Renal cortex interstitium (tissue), 15 donors: ENCODE results near the gene ARHGAP8. TPM values are rescaled to one million over a fixed set of nuclear protein-coding genes. Genes with fewer than 3 reads are reported as not detected.

Source experiments
- DNase-seq, 11 donors: peaks; one replicate each; pipeline ENCODE4 v3.0.0-alpha.2; 2013; ENCODE audit warnings: low read depth in 9 of 11, low spot score in 4 of 11; ENCODE audit errors: extremely low read depth in 1 of 11
- long read RNA-seq, 16 experiments: transcript quantifications; one replicate each; lab custom pipeline, GENCODE V29; 2026
- polyA plus RNA-seq, 3 donors: library from polyadenylated mRNA; unstranded; fragments of 120-200 nt; gene quantifications; one replicate each; pipeline ENCODE4 v1.2.1, GENCODE V29; 2013; ENCODE audit not compliant: insufficient read length in 3 of 3

ARHGAP8 gene
- polyA plus RNA-seq = 10 to 100 TPM; 27.4 to 57.7 (median 30.0) TPM
- long read RNA-seq, donor 1, partial matches to known transcripts = 0 of 2 reads
- long read RNA-seq, donor 1, other reads (novel, unspliced or antisense) = 0 of 2 reads
- long read RNA-seq, donor 2, partial matches to known transcripts = 0 of 2 reads
- long read RNA-seq, donor 2, other reads (novel, unspliced or antisense) = 0 of 2 reads
- long read RNA-seq, donor 3, partial matches to known transcripts = 0 of 5 reads
- long read RNA-seq, donor 3, other reads (novel, unspliced or antisense) = 0 of 5 reads
- long read RNA-seq, donor 4, transcript ARHGAP8-209 (2 exons, 363 nt) = major isoform, 9 of 30 reads
- long read RNA-seq, donor 4, partial matches to known transcripts = 19 of 30 reads
- long read RNA-seq, donor 4, other reads (novel, unspliced or antisense) = 0 of 30 reads
- long read RNA-seq, donor 5, transcript ARHGAP8-209 (2 exons, 363 nt) = major isoform, 11 of 31 reads
- long read RNA-seq, donor 5, partial matches to known transcripts = 7 of 31 reads
- long read RNA-seq, donor 5, other reads (novel, unspliced or antisense) = 0 of 31 reads
- long read RNA-seq, donor 6, transcript ARHGAP8-209 (2 exons, 363 nt) = major isoform, 10 of 13 reads
- long read RNA-seq, donor 6, partial matches to known transcripts = 0 of 13 reads
- long read RNA-seq, donor 6, other reads (novel, unspliced or antisense) = 0 of 13 reads
- long read RNA-seq, donor 7, partial matches to known transcripts = 0 of 3 reads
- long read RNA-seq, donor 7, other reads (novel, unspliced or antisense) = 0 of 3 reads
- long read RNA-seq, donor 8, transcript ARHGAP8-209 (2 exons, 363 nt) = major isoform, 8 of 10 reads
- long read RNA-seq, donor 8, partial matches to known transcripts = 0 of 10 reads
- long read RNA-seq, donor 8, other reads (novel, unspliced or antisense) = 0 of 10 reads
- long read RNA-seq, donor 9, partial matches to known transcripts = 0 of 5 reads
- long read RNA-seq, donor 9, other reads (novel, unspliced or antisense) = 0 of 5 reads
- long read RNA-seq, donor 10, partial matches to known transcripts = 0 of 4 reads
- long read RNA-seq, donor 10, other reads (novel, unspliced or antisense) = 0 of 4 reads
- long read RNA-seq, donor 11, partial matches to known transcripts = 0 of 2 reads
- long read RNA-seq, donor 11, other reads (novel, unspliced or antisense) = 0 of 2 reads
- long read RNA-seq, donor 12, partial matches to known transcripts = 0 of 4 reads
- long read RNA-seq, donor 12, other reads (novel, unspliced or antisense) = 0 of 4 reads
- long read RNA-seq, donor 13, partial matches to known transcripts = 0 of 6 reads
- long read RNA-seq, donor 13, other reads (novel, unspliced or antisense) = 0 of 6 reads
- long read RNA-seq, donor 14, partial matches to known transcripts = 0 of 2 reads
- long read RNA-seq, donor 14, other reads (novel, unspliced or antisense) = 0 of 2 reads
- long read RNA-seq, donor 15, partial matches to known transcripts = 0 of 1 reads
- long read RNA-seq, donor 15, other reads (novel, unspliced or antisense) = 0 of 1 reads
- long read RNA-seq, donor 16, transcript ARHGAP8-208 (10 exons, 2,905 nt) = minor isoform, 6 of 48 reads
- long read RNA-seq, donor 16, transcript ARHGAP8-209 (2 exons, 363 nt) = major isoform, 16 of 48 reads
- long read RNA-seq, donor 16, transcript ARHGAP8-202 (12 exons, 1,584 nt) = minor isoform, 9 of 48 reads
- long read RNA-seq, donor 16, partial matches to known transcripts = 13 of 48 reads
- long read RNA-seq, donor 16, other reads (novel, unspliced or antisense) = 0 of 48 reads

DNA sequence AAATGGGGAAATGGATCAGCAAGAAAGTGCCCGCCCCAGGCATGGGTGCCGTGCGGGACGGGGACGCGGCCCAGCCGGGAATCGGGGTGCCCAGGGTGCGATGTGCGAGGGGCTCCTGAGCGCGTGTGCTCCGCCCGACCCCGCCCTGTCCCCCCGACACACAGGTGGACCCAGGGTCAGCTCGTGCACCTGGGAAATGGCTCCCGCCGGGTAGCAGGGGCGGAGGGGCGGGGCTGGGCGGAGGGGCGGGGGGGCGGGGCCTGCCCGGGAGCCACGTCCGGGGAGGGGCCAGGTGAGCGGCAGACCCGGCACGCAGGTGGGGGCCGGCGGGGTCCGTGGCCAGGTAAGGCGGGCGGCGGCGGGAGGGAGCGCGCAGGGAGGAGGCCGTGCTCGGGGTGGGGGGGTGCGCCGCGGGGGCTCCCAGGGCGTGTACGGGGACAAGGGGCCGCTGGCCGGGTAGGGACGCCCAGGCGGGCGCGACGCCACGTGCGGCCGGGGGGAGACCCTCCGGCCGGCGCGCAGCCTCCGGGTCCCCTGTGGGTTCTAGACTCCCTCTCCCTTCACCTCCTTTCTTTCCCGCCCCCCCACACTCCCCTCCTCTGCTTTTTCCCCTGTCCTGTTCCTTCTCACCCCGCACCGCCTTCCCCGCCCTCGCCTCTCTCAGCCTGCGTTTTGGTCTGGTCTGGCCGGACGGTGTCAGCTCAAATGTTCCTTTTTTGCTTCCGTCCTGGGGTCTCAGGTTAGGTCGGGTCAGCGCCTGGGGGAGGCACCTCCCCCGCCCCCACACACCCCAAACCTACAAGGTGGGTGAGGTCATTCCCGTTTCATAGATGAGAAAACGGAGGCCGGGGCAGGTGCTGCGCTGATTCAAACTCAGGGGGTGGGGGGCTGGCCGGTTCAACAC, at the start of gene ARHGAP8:
ARHGAP8 (plus strand) TSS at position 291 of the 904 bp plus-strand sequence. CDS start 33,953 bp downstream, outside the sequence.
- DNase-seq = no peak

DNA sequence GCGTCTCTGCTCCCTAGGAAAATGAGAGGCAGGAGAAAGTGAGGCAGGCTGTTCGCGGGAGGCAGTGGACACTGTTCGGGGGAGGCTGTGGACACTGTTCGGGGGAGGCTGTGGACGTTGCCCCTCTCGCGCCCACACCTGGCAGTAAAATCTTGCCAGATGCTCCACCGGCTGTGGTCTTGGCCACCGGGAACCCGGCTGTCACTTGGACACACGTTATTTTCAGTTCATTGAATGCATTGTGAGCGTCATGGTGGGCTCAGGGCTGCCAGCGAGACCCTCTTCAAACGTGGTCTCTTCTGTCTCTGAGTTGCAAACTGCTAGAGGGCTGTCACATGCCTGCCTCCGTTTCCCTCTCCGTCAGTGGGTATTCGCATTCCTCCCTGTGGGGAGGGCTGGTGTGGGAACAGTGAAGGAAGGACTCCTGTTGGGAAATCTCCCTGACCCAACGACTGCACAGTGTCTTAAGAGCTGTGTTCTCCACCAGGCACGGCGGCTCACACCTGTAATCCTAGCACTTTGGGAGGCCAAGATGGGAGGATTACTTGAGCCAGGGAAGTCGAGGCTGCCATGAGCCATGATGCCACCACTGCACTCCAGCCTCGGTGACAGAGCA, 49.0 kb upstream of the ARHGAP8 start:
- no peak for DNase-seq

DNA sequence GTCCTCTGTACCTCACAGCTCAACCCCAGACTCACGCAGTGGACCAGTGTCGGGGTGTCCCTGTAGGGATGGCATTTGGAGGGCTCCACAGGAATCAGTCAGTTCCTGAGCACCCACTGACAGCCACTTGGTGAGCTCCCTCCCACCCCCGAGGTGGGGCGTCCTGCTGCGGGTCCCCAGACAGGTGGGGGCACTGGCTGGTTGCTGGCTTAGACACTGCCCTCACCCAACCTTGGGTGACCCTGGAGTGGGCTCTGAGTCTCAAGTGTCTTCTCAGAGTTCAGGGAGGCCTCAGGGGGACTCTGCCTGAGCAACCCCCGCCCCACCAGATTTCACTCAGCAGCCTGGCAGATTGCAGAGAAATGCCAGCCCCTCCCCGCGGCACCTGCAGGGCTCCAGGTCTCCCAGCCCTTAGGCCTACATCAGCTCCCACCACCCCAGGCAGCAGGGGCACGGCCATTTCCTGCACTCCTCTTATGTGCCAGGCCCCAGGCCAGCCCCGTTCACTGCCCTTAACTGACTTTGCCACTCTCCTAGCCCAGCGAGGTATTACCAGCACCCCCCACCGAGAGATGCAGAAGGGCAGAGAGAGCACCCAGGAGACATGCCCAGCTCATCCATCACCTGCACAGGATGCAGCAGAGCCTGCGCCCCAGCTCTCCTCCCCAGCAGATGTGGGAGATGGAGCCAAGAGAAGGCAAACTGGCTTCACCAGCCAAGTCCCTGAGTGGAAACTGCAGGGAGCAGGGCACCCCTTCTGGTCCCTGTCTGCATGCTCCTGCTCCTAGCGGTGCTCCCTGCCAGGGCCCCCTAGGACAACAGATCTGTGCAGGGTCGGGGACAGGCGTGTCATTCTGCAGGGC, 48.0 kb upstream of the ARHGAP8 start:
- no peak for DNase-seq

DNA sequence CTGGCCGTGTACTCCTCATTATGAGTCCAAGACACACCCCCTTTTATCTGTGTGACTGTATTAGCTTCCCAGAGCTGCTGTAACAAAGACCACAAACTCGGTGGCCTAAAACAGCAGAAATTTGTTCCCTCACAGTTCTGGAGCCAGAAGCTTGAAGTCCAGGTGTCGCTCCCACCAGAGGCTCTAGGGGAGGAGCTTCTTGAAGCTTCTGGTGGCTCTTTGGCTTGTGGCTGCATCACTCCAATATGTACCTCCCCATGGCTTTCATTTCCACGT, 47.4 kb upstream of the ARHGAP8 start:
- no peak for DNase-seq

DNA sequence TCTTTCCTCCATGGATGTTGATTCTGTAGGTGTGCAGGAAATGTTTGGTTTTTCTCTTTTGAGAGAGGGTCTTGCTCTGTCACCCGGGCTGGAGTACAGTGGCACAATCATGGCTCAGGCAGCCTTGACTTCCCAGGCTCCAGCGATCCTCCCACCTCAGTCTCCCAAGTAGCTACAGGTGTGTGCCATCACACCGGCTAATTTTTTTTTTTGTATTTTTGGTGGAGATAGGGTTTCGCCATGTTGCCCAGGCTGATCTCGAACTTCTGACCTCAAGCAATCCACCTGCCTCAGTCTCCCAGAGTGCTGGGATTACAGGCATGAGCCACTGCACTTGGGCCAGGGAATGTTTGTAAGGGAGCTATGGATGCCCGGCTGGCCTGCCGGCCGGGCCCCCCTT, 45.9 kb upstream of the ARHGAP8 start:
- DNase-seq = no peak

DNA sequence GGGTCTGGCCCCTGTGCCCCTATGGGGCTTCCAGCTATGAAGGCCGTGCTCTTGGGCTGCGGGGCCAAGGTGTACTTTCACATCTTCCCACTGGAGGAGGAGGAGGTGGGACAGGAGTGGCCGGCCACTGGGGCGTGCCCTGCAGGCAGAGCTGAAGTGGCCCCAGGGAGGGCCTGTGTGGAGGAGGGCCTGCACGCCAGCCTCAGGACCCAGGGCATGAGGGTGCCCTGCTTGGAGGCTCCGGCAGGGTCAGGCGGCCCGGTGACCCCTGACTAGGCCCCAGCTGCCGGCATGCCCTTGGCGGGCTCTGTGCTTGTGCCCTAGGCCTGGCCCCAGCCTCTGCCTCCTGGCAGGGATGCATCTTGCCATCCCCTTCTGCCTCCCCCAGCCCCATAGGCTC, 45.2 kb upstream of the ARHGAP8 start:
- DNase-seq = no peak

DNA sequence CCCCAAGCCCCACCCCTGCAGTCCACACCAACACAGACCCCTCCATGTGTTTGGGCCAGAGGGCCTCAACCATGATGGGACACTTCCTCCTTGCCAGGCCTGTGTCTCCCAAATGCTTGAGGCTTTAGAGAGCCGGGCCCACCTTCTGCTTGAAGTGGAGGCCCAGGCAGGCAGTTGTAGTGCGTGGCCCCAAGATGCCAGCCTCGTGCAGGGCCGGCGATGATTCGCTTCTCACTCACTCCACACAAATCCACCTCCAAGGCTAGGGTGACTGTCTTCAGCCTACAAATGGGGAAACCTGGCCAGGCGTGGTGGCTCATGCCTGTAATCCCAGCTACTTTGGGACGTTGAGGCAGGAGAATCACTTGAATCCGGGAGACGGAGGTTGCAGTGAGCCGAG, 44.6 kb upstream of the ARHGAP8 start:
- no peak for DNase-seq

DNA sequence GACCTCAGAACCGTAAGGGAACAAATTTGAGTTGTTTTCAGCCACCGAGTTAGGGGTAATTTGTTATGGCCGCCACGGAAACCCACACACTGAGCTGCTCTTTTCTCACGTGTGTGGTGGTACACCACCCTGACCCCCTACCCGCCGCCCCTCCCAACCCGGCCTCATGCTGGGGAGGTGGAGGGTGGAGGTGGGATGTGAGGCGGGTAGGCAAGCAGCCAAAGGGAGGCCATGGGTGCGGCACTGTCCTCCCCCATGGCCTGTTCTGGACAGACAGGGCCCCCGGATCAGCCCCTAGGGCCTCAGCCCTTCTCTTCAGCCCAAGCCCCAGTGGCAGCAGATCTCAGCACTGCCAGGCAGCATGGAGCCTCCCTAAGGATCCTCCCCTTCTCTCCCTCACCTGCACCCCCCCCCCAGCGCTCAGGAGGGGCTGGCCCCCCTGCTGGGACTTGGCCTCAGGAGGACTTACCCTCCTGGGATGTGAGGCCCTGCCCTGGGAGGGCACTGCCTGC, 42.4 kb upstream of the ARHGAP8 start:
- no peak for DNase-seq

DNA sequence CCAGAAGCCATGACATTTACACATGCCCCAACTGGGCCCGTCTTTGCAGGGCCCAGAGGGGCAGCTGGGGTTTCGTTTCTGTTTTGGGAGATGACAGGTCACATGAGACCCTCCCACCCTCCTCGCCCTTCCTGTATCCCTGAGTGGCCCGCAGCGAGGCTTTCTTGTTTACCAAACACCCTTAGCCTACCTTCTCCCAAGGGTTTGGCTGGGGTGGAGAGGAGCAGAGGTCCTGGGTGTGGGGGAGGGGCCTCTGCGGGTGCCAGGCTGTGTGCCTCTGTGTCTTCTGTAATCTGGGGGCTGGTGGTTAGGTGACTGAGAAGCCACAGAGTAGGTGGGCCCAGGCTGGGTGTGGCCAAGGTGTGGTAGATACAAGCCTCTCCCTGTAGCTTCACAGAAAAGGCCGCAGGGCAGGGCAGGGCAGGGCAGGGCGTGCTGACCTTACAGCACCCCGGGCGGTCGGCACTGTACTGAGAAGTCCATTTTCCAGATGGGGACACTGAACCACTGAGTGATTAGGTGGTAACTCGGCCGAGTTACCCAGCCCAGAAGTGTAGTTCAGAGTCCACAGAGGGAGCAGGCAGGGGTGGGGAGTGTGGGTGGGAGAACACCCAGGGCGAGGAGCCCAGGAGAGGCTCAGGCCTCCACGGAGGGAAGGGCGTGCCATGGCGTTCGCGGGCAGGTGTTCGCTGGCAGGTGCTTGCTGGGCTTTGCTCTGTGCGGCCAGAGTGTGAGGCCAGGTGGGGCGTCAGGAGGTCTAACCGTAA, 41.7 kb upstream of the ARHGAP8 start:
- DNase-seq = no peak

DNA sequence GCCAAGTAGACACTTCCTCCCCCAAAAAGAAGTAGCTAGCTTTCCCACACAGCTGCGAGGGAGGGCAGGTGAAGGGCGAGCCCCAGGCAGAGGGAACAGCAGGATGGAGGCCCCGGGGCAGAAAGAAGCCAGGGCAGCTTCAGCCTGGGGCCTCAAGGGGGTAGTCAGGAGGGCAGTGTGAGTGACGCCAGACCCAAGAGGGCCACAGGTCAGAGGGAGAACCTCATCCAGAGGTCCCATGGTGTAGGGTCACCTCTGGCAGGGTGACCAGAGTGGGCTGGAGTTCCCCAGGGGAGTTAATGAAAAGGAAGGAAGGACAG, 41.2 kb upstream of the ARHGAP8 start:
- DNase-seq = no peak

DNA sequence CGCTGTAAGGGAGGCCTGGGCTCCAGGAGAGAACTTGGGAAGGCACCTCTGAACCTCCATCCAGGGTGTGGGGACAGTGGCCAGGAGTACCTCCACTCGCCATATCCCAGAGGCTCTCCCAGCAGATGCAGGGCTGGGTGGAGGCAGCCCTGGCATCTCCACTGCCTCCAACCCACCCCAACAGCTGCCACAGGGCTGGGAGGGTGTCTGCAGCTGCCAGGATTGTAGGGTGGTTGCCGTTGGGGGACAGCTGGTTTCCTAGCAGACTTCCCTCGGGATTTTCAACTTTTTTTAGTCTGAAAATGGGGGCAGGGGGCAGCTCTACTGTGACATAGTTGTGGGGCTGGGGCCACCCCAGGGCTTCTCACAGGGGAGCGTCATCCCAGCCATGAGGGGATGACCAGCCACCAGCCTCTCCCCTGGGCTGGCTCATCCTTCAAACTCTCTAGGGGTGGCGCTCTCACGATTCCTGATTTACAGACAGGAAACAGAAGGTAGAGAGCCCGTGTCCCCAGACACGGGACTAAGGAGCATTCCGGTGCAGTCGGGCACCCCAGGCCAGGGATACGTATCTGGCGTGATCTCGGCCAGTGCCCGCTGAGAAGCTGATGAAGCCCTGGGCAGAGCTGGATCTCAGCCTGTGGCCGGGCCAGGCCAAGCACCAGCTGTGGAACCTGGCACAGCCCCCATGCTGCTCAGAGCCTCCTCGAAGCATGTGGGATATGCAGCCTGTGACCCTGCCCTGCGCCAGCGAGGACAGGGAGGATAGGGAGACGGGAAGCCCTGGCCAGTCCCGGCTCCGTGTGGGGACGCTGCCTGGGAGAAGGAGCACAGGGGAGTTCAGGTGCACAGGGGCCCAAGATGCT, 40.5 kb upstream of the ARHGAP8 start:
- no peak for DNase-seq

DNA sequence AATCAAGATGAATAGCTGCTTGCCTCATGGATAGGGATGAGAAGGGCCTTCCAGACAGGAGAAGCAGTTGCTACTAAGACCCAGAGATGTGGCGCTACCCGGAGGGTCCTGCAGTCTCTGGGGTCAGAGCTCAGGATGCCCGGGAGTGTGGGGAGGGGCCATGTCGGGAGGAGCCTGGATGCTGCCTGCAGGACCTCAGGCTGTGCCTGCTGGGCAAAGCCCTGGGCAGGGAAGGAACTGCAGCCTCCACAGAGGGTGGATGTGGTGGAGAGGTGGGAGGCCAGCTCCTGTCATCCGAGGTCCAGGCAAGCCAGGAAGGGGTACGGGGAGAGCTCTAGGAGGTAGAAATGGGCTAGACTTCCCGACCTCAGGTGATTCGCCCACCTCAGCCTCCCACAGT, 39.4 kb upstream of the ARHGAP8 start:
- no peak for DNase-seq

DNA sequence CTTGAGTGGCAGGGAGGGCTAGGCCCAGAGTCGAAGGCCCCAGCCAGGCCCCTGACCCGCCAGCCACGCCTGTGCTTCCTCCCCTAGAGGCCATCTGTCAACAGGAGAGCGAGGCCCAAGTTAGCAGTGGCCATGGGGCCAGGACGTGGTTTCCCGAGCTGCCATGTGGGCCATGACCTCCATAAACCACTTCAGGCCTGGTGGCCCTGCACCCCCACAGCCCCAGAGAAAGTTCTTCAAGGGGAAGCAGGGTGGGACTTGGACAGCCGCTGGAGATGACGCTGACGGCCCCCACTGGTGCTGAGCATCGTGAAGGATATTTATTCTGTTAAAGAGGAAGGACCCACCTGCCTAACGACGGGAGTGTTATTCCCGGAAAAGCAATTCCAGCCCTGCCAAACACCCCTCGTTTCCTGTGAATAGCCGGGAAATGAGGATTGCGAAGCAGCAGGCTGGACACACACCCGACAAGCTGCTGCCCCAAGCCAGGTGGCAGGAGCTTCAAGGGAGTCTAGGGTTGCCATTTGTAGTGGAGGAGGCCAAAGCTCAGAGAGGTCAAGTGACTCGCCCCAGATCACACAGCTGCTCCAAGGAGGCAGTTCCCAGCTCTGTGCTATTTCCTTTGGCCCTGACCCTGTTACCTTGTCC, 37.5 kb upstream of the ARHGAP8 start:
- DNase-seq = no peak

DNA sequence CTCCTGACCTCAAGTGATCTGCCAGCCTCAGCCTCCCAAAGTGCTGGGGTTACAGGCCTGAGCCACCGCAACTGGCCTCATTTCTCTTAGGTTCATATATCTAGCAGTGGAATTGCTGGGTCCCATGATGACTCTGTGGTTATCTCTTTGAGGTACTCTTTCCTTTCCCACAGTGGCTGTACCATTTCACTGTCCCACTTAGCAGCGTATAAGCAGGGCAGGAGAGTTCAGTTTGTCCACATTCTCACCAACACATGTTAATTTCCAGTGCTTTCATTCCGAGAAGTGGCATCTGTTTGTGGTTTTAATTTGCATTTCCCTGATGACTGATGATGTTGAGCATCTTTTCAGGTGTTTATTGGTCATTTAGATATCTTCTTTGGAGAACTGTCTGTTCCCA, 34.0 kb upstream of the ARHGAP8 start:
- no peak for DNase-seq
